HG02852 (cell line): Measurements from ENCODE around the gene ARL4C.

ENCODE experiments used
- ATAC-seq: cut with Tn5 transposase; IDR thresholded peaks from one replicate; pipeline ENCODE4 v1.9.1; 2021; ENCODE audit warnings: mild to moderate bottlenecking, moderate library complexity; ENCODE audit not compliant: unreplicated experiment

Gene ARL4C

DNA sequence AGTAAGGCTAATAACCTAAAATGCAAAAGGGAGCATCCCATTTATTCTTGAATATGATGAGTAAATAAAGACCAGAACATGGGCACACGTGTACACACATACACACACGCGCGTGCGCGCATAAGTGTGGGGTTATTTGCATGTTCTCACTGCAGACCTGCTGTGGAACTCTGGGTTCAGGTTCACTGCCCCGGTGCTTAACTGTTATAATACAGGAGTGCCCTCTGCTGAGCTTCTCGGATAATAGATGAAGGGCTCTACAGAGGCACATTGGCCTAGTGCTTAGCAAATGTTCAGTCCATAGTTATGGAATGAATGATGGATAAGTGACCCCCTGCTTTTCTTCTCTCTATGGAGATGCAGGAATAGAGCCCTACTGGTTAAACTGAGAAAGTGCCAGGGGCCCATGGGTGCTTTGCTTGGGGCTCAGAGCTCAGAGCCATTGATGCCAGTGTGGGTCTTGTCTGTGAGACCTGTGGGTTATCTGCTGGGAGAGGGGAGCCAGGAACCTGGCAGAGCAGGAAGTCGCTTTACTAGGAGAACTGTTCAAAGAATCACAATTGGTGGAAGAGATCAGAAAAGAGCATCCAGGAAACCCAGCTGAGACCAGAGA, 3.6 kb upstream of the ARL4C start:
- peak; percentile 44 for ATAC-seq

DNA sequence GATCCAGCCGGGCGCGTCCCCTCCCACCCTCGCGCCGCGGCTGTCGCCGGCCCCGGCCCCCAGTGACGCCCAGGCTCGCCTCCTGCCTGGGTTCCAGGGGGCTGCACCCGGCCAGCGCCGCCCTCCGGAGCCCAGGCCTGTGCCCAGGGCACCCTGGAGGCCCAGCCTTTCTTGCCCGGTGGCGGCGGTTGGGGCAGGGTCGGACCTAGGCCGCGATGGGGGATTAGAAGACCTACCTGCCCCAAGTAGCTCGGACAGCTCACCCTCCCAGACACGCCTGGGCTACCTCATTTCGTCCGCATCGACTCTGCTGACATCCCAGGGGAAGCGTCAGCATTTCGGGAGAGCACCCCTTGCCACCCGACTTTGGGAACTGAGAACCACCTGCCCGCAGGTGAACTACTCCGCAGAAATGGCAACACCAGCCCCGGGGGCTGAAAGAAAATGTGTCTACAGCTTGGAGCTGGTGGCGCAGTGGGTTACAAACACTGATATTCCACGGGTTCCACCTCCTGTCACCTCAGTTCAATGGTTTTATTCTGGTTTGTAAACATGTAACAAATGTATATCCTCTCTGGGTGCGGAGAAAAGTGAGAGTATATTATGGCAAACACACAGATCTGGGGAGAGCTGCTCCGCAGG, 834 bp upstream of the ARL4C start:
- no peak for ATAC-seq

DNA sequence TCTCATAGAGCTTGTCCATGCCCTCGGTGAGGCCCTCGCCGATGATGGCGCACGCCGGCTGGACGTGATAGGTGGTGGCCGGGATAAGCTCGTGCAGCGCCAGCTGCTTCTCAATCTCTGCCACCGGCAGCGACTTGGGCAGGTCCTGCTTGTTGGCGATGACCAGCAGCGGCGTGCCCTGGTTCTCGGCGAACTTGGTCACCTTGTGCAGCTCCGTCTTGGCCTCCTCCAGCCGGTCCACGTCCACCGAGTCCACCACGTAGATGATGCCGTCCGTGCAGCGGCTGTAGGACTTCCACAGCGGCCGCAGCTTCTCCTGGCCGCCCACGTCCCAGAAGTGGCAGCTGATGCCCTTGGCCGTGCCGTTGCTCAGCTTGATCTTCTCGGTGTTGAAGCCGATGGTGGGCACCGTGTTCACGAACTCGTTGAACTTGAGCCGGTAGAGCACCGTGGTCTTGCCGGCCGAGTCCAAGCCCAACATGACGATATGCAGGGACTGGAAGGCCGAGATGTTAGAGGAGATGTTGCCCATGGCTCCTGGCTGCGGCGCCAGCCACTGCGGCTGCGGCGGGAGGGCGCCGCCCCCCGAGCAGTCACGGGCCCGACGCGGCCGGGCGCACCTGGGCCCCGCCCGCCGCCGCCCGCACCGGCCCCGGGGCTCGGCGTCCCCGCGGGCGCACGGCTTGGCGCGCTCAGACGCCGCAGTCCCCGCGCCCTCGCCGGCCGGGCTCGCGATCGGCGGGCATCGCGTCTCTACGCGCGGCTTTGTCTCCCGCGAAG, 636 bp downstream of the ARL4C start:
- peak; percentile 54 for ATAC-seq

DNA sequence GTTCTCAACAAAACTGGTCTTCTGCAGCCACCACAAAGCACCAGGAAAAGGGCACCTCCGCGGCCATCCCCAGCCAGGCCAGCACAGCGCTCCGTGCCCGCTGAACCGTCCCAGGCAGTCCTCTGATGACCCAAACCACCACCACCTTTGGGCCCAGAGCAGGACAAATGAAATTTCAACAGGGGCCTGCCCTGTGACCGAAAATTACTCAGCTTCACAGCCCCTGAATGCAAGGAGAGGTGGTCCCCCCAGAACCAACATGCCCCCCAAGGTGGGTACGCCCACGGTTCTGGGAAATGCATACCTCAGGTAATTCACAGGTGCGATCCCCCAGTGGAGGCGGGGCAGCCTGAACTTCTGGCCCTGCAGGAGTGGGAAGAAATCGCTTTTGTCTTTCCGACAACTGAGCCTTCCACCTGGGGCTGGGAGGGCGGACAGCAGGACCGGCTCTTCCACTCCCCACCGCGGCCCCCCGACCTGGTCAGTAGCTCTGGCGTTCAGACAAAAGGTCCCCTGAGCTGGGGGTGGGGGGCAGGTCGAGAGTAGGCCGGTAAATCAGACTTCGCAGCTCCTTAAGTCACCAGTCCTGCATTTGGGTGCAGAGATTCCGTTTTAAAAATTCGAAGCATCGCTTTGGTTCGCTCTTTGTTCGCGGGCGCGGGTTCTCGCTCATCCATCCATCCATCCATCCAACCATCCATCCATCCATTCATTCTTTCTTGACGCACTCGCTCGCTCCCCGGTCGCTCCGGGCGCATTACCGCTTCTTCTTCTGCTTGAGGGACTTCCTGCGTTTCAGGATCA, 1.4 kb downstream of the ARL4C start:
- no peak for ATAC-seq

DNA sequence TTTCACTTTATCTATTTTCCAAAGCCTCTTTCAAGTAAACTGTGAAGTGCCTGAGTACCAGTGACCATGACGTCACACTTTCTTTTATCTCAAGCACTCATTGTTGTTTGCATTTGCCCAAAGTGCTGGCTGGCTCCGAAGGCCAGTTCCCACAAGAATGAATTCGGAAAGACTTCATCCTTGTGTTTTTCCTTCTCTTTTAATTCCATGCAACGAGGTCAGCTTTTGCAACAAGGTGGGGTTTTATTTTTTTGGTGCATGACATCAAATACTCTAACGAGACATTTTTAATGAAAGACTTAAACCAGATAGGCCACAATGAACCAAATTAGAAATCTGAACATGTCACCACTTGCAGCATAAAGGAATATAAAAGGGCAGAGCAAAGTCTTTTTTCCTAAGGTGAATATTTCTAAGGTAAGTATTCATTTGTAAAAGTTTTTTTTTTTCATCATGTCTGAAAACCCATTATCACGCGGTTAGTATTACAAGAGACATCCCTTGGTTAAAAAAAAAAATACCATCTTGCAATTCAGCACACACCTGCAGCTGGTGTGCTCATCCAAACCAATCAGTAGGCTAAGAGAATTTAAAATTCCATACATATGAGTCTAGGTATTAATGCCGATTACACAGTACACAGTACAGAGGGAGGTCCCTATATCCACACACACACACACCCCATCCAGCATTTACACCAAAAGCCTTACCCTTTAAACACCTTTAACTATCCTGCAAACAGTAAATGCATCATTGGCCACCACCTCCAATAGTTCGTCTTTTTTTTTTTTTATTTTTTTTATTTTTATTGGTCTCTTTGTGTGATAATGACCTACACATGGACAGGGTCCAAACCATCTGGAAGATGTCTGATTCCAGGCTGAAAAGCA, 2.3 kb downstream of the ARL4C start:
- ATAC-seq, result no peak

DNA sequence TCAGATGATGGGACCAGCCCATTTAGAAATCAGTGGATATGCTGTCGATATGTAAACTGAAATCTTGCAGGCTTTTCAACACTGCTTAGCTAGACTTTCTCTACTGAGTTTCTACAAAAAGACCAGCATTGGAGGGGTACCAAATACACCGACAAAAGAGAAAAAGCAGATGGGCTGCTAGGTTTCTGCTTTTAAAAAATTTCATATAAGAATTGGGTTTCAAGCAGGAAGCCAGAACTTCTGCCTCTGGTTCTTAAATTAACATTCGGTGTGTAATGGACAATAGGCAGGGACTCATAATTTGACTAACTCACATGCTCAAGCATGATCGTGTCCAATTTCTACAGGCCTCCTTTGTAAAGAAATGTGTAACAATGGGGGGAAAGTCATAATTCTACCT, 3.1 kb downstream of the ARL4C start:
- ATAC-seq, result no peak

DNA sequence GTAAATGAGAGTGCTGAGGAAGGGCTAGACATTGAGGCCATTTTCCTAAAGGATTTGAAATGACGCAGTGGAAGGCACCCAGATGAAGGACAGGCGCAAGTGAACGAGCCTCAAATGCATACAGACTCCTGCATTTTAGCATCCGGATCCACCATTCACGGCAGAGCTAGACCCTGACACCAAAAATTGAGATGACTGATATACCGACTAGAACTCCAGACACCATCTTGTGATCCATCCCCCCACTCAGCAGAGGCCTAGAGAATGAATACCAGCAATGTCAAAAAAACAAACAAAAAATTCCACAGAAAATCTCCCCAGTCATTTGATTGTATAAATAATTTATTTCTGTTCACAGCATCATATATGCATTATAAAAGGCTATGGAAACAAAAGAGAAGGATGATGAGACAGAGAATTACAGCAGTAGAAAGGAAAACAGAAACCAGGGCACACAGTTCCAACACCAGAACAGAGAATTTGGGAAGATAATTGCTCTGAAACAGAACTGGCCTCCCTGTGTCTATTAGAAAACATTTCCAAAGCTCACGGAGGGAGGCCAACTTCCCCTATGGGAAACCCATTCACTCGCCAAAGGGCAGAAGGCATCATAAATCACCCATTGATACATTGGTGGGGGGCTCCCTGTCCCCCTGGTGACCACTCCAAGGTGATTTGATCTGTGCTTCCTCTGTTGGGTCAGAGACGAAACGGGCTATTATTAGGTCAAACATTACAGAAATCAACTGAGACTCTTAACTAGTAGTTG, 4.0 kb downstream of the ARL4C start:
- no peak for ATAC-seq

DNA sequence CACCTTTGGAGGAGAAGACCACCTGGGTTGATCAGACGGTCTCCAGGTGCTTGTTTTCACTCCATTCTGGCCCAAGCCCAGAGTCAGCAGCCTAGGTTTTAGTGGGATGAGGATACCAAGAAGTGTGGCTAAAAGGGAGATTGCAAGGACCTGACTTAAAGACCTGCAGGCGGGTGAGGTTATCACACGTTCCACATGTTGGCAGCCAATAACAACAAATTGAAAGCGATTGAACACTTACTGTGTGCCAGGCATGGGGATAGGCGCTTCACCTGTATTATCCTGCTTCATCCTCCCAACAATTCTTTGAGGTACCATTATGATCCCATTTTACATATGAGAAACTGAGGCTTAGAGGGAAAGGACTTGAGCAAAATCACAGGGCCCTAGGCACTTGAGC, 5.0 kb downstream of the ARL4C start:
- no peak for ATAC-seq

DNA sequence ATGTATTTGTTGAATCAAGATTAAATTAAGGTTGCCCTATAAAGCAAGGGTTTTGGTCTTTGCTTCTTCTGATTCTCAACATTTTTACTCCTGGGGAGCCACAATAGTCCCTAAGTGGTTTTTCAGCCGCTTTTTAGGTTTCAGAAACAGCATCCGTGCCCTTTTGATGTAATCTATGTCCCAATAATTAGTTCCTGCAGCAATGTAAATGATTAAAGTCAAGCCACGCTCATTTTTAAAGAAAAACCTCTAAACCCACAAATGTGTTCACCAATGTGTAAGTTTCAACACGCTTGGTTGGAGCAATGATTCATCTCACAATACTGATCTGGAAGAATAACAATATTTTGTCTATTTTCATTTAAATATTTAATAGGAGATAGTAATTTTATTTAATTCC, 5.6 kb downstream of the ARL4C start:
- no peak for ATAC-seq

DNA sequence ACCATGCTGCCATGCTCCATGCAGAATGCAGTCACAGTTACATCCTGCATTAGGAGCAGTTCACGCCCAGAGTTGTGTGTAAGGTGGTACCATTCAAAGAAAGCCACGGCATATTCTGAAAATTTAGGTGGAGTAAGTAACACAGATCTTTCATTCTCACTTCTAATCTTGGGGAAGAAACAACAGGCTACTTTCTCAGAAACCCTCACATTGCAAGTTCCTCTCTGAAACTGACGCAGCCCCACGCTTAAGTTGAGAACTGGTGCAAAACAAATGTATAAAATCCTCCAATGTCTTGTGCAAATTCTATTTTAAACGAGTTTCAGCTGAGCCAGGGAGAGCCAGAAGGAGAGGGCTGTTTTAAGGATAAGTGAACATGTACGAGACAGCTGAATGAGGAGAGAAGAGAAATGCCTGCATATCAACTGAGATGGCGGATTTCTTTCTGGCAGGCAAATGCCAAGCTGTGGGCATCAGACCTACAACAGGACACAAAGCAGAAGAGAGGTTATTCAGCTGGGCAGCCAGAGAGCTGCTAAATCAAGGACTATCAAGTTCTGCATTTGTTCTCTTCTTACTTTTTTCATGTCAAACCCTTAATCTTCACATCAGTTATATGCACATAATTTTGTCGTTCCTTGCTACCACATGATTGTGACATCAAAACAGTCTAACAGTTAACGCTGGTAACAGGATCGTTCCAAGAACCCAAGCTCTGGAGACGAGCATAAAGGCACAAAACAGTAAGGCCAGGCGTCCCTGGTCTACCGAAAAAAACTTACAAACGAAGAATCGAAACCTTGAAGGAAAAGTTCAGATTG, 6.4 kb downstream of the ARL4C start:
- ATAC-seq, result no peak

DNA sequence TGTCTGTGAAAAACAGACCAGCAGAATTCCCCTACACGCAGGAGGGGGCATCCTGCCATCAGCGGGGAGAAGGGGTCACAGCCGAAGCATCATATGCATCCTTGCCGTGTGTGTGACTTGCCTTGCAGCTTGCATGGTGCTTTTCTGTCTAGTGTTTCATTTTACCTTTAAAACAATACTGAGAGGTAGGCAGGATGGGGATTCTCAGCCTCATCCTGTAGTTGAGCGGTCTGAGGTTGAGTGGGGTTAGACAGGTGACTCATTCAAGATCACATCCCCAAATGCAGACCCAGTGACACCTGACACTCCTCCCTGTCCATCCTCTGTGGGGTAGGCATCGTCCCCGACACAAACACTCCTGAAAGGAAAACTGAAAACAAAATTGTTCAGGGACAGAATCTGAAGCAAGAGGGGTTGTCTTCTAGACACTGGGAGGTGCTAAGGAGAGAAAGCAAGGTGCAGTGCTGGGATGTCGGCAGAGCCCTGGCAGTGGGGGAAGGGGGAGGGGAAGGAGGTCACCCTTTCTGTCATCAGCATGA, 7.9 kb downstream of the ARL4C start:
- peak; percentile 73 for ATAC-seq

DNA sequence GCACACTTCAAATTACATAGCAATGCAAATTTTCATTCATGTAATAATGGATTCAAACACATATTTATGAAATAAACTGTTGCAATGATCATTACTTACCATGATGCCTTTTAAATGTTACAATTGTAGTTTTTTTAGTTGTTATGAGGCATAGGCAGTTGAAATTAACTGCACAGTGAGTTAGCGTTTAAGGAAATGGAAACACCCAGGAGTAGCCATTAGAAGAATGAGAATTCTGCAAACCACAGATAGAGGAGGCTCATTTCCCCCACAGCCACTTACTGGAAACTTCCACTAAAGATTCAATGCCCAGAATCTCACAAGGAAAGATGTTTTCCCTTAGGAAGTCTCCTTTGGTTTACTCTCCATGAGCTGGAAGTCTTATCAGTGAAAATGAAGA, 8.4 kb downstream of the ARL4C start:
- ATAC-seq, result no peak

DNA sequence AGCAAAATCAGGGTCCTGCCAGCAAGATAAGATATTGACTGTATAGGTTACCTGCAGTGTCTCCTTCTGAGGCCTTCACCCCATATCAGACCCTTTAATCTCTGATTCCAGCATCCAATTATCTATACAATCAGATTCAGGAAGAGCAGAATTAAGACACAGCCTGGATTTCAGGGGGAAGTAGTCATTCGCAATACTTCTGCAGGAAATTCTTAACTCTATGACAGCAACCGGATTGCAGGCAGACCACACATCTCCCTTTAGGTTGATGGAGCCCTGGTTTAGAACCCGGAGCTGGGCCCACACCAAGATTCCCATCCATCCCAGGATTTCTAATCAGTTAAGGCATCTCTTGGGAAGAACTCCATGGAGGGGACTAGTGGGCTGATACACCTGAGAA, 9.5 kb downstream of the ARL4C start:
- no peak for ATAC-seq

DNA sequence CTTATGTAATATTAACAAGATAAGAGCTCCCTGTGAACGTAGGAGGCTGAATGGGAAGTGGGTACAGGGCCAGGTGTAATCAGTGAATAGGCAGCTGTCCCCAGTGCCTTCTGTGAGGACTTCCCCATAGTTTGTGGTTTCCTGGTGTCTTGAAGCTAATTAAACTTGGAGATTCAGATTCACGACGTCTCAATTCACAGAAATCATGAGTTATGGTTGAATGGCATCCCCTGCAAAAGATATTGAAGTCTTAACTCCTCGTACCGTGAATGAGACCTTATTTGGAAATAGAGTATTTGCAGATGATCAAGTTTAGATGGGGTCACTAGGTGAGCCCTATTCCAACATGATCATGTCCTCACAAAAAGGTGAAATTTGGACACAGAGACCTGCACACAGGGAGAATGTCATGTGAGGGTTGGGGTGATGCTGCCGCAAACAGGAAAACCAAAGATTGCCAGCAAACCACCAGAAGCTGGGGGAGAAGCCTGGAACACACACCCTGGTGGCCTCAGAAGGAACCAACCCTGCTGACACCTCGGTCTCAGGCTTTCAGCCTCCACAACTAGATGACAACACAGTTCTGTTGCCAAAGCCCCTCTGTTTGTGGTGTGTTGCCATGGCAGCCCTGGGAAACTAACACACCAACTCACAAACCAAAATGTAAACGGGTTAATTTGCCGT, 13.2 kb downstream of the ARL4C start:
- ATAC-seq, result no peak

DNA sequence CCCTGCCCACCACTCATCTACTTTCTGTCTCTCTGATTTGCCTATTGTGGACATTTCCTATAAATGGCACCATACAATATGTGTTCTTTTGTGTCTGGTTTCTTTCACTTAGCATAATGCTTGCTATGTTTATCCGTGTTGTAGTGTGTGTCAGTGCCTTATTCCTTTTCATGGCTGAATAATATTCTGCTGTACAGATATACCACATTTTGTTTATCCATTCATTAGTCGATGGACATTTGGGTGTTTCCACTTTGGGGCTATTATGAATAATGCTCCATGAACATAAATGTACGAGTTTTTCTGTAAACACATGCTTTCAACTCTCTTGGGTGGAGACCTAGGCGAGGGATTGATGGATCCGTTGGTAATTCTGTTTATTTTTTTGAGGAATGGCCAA, 15.6 kb downstream of the ARL4C start:
- ATAC-seq, result no peak

DNA sequence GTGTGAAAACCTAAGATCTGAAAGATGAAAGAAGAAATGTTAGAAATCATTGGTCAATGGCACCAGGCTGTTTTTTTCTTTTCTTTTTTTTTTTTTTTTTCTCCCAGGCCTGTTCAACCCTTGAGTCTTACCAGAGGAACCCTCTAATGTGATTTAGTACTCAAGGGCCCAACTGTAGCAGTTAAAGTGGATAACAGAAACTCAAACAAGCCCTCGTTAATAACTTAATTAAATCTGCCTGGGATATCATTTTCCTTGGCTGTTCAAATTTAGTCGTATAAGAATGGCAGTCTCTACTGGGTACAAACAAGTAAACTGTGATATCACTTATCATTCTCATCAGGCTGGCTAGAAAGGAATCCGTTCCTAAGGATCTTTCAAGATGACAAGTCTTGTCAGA, 16.5 kb downstream of the ARL4C start:
- ATAC-seq, result no peak

DNA sequence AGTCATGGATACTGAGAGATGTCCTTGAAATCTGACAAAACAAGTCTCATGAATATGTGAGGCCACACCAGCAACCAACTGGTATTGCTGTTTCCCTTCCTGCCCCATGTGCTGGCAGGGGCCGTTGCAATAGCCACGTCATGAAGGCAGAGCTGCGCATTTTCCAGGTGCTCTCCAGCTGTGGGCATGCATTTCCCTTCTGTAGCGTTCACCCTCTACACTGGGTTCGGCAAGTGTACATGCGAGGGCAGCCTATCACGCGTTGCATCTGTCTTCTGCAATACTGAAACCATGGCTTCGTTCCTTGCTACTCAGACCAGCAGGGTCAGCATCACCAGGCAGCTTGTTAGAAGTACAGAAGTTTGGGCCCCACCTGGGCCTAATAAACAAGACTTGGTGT, 17.4 kb downstream of the ARL4C start:
- ATAC-seq, result no peak
